Breast epithelium (tissue), 4 donors: Measurements from ENCODE around the gene LRRK1. TPM values are rescaled to one million over a fixed set of nuclear protein-coding genes. Genes with fewer than 3 reads are reported as not detected.

ENCODE experiments used
- DNase-seq, 2 donors: peaks; one replicate each; pipeline ENCODE4 v3.0.0-alpha.2; 2019; ENCODE audit warnings: low spot score in 2 of 2
- H3K27ac ChIP-seq, 2 donors: fragments of 200-600 bp; sonication (generic) in 1 of 2; one replicate each; pipeline ENCODE4 v1.5.1; 2016 to 2019; ENCODE audit warnings: mild to moderate bottlenecking in 1 of 2
- H3K27me3 ChIP-seq, 2 donors: fragments of 200-600 bp; sonication (generic) in 1 of 2; one replicate each; pipeline versions ENCODE4 v1.5.1 to v1.6.0; 2017 to 2019; ENCODE audit warnings: control low read depth in 1 of 2, mild to moderate bottlenecking in 1 of 2
- H3K36me3 ChIP-seq: fragments of 200-600 bp; one replicate; pipeline ENCODE4 v1.5.1; 2019
- H3K4me1 ChIP-seq, 2 donors: fragments of 200-600 bp; sonication (generic); one replicate each; pipeline ENCODE4 v1.5.1; 2016 to 2019; ENCODE audit warnings: control low read depth in 1 of 2
- H3K4me3 ChIP-seq, 3 donors: fragments of 200-600 bp; sonication (generic); 1 replicate in 2 of 3; 2 replicates in 1 of 3; pipeline ENCODE4 v1.5.1; 2016 to 2019; ENCODE audit warnings: mild to moderate bottlenecking in 3 of 3, moderate library complexity in 2 of 3
- H3K9me3 ChIP-seq, 2 donors: fragments of 200-600 bp; sonication (generic) in 1 of 2; one replicate each; pipeline ENCODE4 v1.5.1; 2016 to 2019; ENCODE audit warnings: control low read depth in 1 of 2
- POLR2A ChIP-seq: fragments of 450-650 bp; IDR thresholded peaks from one replicate; pipeline ENCODE4 v1.6.1; 2016; ENCODE audit warnings: antibody characterized with exemption, mild to moderate bottlenecking, moderate library complexity
- POLR2AphosphoS5 ChIP-seq, 3 donors: sonication (generic); formaldehyde crosslinking; IDR thresholded peaks; one replicate each; pipeline ENCODE4 v1.6.1; 2017; ENCODE audit warnings: antibody characterized with exemption in 3 of 3
- intact Hi-C: fragments of 100-400 bp; cut with DNase I; formaldehyde crosslinking; loops from one replicate; pipeline ENCODE4 v1.15.1; 2023; ENCODE audit warnings: low total_unique reads
- total RNA-seq, 3 donors: library from RNA; depleted of rRNA; stranded (reverse); fragments of >200 nt; gene quantifications; one replicate each; pipeline ENCODE4 v1.1.0, GENCODE V29; 2016
- TF ChIP-seq, protein P1 (sequence below), 3 donors: fragments of 450-650 bp; IDR thresholded peaks; one replicate each; pipeline ENCODE4 v1.5.1; 2016 to 2017; ENCODE audit warnings: antibody characterized with exemption in 3 of 3, mild to moderate bottlenecking in 3 of 3, moderate library complexity in 3 of 3

Gene LRRK1
- total RNA-seq, 3 donors from 2014 or later = 10.1 to 18.7 (median 14.4) TPM

DNA sequence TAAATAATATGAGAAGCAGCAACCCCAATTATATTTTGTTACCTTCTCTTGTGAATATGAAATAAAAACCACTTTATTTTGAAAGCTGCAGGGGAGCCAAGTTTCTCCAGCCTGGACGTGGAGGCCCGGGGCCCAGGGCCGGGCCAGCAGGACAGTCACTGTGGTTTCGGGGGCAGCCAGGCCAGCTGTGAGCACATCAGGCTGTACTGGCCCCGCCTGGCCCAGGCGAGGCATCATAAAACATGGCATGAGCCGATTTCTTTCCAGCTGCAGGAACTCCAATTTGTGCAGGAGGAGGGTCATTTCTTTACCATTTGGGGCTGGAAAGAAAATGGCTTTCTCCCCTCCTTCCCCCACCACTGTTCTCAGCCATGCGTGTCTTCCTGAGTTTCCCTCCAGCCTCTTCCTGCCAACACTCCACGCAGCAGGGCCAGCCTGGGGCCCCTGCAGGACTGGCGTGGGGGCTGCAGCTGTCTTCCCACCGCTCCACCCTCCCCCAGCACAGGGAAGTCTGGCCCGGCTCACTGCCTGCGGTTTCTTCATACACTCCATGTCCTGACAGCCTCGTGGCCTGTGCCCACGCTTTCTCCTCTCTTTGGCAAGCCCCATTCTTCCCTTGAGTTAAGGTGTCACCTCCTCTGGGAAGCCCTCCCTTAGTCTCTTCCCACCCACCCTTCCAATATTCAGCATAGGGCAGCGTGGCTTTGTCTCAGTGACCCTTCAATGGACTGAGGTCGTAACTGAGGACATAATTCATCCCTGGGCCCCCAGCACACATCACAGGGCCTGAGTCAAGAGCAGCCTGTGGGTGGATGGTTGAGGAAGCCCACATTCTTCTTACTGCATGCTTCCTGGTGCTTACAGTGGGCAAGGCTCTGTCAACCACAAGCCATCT lies 196.9 kb downstream of the LRRK1 start:
- no peaks in the 10 kb centered on the region for H3K27me3 ChIP-seq
- no peaks in the 10 kb centered on the region for H3K36me3 ChIP-seq
- intact Hi-C loops = no loop called here
- DNase-seq = peak in 1 of 2 donors; percentile 70
- H3K4me3 ChIP-seq = peak overlapping the region in 2 of 3 donors; percentile 7 to 37
- H3K27ac ChIP-seq = peak overlapping the region; percentile 72 to 86
- H3K4me1 ChIP-seq = peaks cover 6 to 10% of the 10 kb centered on the region in 2 donors
- peak in 2 of 3 donors; percentile 18 to 38 for TF ChIP-seq POLR2AphosphoS5 (IDR thresholded peaks at IDR 0.05)
- TF ChIP-seq, protein P1, sequence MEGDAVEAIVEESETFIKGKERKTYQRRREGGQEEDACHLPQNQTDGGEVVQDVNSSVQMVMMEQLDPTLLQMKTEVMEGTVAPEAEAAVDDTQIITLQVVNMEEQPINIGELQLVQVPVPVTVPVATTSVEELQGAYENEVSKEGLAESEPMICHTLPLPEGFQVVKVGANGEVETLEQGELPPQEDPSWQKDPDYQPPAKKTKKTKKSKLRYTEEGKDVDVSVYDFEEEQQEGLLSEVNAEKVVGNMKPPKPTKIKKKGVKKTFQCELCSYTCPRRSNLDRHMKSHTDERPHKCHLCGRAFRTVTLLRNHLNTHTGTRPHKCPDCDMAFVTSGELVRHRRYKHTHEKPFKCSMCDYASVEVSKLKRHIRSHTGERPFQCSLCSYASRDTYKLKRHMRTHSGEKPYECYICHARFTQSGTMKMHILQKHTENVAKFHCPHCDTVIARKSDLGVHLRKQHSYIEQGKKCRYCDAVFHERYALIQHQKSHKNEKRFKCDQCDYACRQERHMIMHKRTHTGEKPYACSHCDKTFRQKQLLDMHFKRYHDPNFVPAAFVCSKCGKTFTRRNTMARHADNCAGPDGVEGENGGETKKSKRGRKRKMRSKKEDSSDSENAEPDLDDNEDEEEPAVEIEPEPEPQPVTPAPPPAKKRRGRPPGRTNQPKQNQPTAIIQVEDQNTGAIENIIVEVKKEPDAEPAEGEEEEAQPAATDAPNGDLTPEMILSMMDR (IDR thresholded peaks at IDR 0.05) = no peak
- H3K9me3 ChIP-seq = no peaks in the 10 kb centered on the region

DNA sequence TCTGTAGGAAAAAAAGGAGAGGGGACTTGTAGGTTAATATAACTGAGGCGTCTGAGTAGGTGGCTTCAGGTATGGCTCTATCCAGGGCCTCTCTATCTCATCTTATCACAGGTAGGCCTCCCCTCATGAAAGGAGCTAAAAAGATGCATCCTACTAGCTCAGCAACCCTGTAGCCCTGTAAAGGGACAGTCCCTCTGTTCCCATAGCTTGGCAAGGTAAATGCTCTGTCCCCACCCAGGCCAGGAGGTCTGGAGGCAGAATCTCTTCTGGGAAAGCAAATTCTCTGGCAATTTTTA lies 197.5 kb downstream of the LRRK1 start:
- intact Hi-C loops = no loop called here
- no peaks in the 10 kb centered on the region for H3K36me3 ChIP-seq
- no peak for DNase-seq
- peaks cover 6 to 16% of the 10 kb centered on the region in 2 donors for H3K4me1 ChIP-seq
- H3K27me3 ChIP-seq = no peaks in the 10 kb centered on the region
- H3K9me3 ChIP-seq = no peaks in the 10 kb centered on the region
- H3K27ac ChIP-seq = peak overlapping the region; percentile 72 to 86
- no peak overlapping the region for H3K4me3 ChIP-seq
- TF ChIP-seq POLR2A = no peak
- TF ChIP-seq, protein P1 (IDR thresholded peaks at IDR 0.05) = no peak
- TF ChIP-seq POLR2AphosphoS5 (IDR thresholded peaks at IDR 0.05) = no peak

- no peak overlapping the region for H3K27ac ChIP-seq
- H3K4me1 ChIP-seq = peaks cover 6 to 19% of the 10 kb centered on the region in 2 donors
- no peaks in the 10 kb centered on the region for H3K9me3 ChIP-seq
- TF ChIP-seq POLR2AphosphoS5 (IDR thresholded peaks at IDR 0.05) (no peak), POLR2A (no peak)
- TF ChIP-seq, protein P1 (IDR thresholded peaks at IDR 0.05) = no peak
- no peaks in the 10 kb centered on the region for H3K36me3 ChIP-seq
- no peak overlapping the region for H3K4me3 ChIP-seq
- no peaks in the 10 kb centered on the region for H3K27me3 ChIP-seq
- no peak for DNase-seq
- intact Hi-C loops = no loop called here
Measured at GRCh38 chr15:101118116-101118515, 199.0 kb downstream of the LRRK1 start.

GRCh38 chr15:101118615-101119014 lies 199.5 kb downstream of the LRRK1 start:
- H3K9me3 ChIP-seq = no peaks in the 10 kb centered on the region
- TF ChIP-seq, protein P1 (IDR thresholded peaks at IDR 0.05) = no peak
- TF ChIP-seq POLR2AphosphoS5 (IDR thresholded peaks at IDR 0.05) (no peak), POLR2A (no peak)
- peaks cover 6 to 19% of the 10 kb centered on the region in 2 donors for H3K4me1 ChIP-seq
- H3K36me3 ChIP-seq = no peaks in the 10 kb centered on the region
- H3K4me3 ChIP-seq = no peak overlapping the region
- intact Hi-C loops = no loop called here
- no peaks in the 10 kb centered on the region for H3K27me3 ChIP-seq
- no peak for DNase-seq
- no peak overlapping the region for H3K27ac ChIP-seq

GRCh38 chr15:101119181-101119580 lies 200.0 kb downstream of the LRRK1 start:
- DNase-seq = no peak
- no peak for TF ChIP-seq POLR2AphosphoS5 (IDR thresholded peaks at IDR 0.05)
- TF ChIP-seq, protein P1 (IDR thresholded peaks at IDR 0.05) = no peak
- TF ChIP-seq POLR2A = no peak
- no peak overlapping the region for H3K4me3 ChIP-seq
- H3K4me1 ChIP-seq = peaks cover 6 to 19% of the 10 kb centered on the region in 2 donors
- H3K9me3 ChIP-seq = no peaks in the 10 kb centered on the region
- no peaks in the 10 kb centered on the region for H3K36me3 ChIP-seq
- H3K27me3 ChIP-seq = no peaks in the 10 kb centered on the region
- H3K27ac ChIP-seq = no peak overlapping the region
- intact Hi-C loops = no loop called here
